Gastroesophageal sphincter (tissue), 4 donors: ENCODE results near the gene FKBP1B. TPM values are rescaled to one million over a fixed set of nuclear protein-coding genes. Genes with fewer than 3 reads are reported as not detected.

Source experiments
- ATAC-seq: fragments of 150-250 bp; one replicate; pipeline ENCODE4 v1.9.1; 2016; ENCODE audit warnings: mild to moderate bottlenecking, moderate library complexity
- H3K27ac ChIP-seq, 4 donors: fragments of 200-600 bp; sonication (generic) in 3 of 4; 1 replicate in 3 of 4; 2 replicates in 1 of 4; pipeline ENCODE4 v1.5.1; 2016 to 2019
- H3K27me3 ChIP-seq: fragments of 200-600 bp; sonication (generic); one replicate; pipeline ENCODE4 v1.5.1; 2019
- H3K36me3 ChIP-seq, 2 donors: fragments of 200-600 bp; sonication (generic); one replicate each; pipeline ENCODE4 v1.5.1; 2019; ENCODE audit warnings: control low read depth in 1 of 2
- H3K4me1 ChIP-seq, 3 donors: fragments of 200-600 bp; sonication (generic); 1 replicate in 2 of 3; 2 replicates in 1 of 3; pipeline ENCODE4 v1.5.1; 2016 to 2019; ENCODE audit warnings: control low read depth in 2 of 3
- H3K4me3 ChIP-seq, 2 donors: fragments of 200-600 bp; sonication (generic); one replicate each; pipeline ENCODE4 v1.5.1; 2019; ENCODE audit warnings: mild to moderate bottlenecking in 1 of 2, moderate library complexity in 1 of 2
- H3K9me3 ChIP-seq, 3 donors: fragments of 200-600 bp; sonication (generic); one replicate each; pipeline ENCODE4 v1.5.1; 2017 to 2019; ENCODE audit warnings: control low read depth in 2 of 3
- CTCF ChIP-seq, 4 experiments: fragments of 200-600 bp in 2 of 4; fragments of 450-650 bp in 2 of 4; sonication (generic) in 1 of 4; IDR thresholded peaks; one replicate each; pipeline ENCODE4 v1.5.1; 2017 to 2019; ENCODE audit warnings: antibody characterized with exemption in 4 of 4, mild to moderate bottlenecking in 2 of 4, moderate library complexity in 2 of 4
- EP300 ChIP-seq: sonication (generic); formaldehyde crosslinking; IDR thresholded peaks from one replicate; pipeline ENCODE4 v1.6.1; 2017; ENCODE audit warnings: antibody characterized with exemption, mild to moderate bottlenecking
- POLR2A ChIP-seq, 2 donors: fragments of 450-650 bp; IDR thresholded peaks; one replicate each; pipeline ENCODE4 v1.6.1; 2017; ENCODE audit warnings: antibody characterized with exemption in 2 of 2, mild to moderate bottlenecking in 2 of 2, moderate library complexity in 1 of 2
- POLR2AphosphoS5 ChIP-seq: sonication (generic); formaldehyde crosslinking; IDR thresholded peaks from one replicate; pipeline ENCODE4 v1.6.1; 2017; ENCODE audit warnings: antibody characterized with exemption
- WGBS, 2 donors: methylation state at CpG; one replicate each; pipeline ENCODE4 v1.1.5; 2018; ENCODE audit warnings: low coverage in 1 of 2; 5-methylcytosine and 5-hydroxymethylcytosine counted together
- total RNA-seq, 4 donors: library from RNA; depleted of rRNA; stranded (reverse); fragments of >200 nt; gene quantifications; one replicate each; pipeline ENCODE4 v1.1.0, GENCODE V29; 2016

Gene FKBP1B
- 1 to 10 TPM; 2.3 to 8.6 (median 5.5) TPM for total RNA-seq

GRCh38 chr2:24049485-24050021 is at the start of gene FKBP1B:
TSS of gene FKBP1B (plus strand) at chr2:24049741. CDS start at chr2:24049850, 109 bp downstream.
- no peaks in the 10 kb centered on the region for H3K27me3 ChIP-seq
- H3K9me3 ChIP-seq: no peaks in the 10 kb centered on the region
- H3K4me1 ChIP-seq: peaks cover 0 to 40% (median 12%) of the 10 kb centered on the region in 3 donors
- peak within 1 kb of the TSS in 3 of 4 donors; percentile 59 to 85 (median 67) for H3K27ac ChIP-seq
- ATAC-seq: peak; percentile 32
- H3K4me3 ChIP-seq: peak within 1 kb of the TSS; percentile 46 to 85
- WGBS, 2 donors: 0% methylated on average over 3 of the region's 52 CpGs; no CpG with 5 or more reads in 1 of the 2 donors
- TF ChIP-seq POLR2AphosphoS5: no peak
- TF ChIP-seq EP300: no peak
- TF ChIP-seq POLR2A (IDR thresholded peaks at IDR 0.05): no peak
- no peak for TF ChIP-seq CTCF (IDR thresholded peaks at IDR 0.05)
- H3K36me3 ChIP-seq: no peaks in the 10 kb centered on the region

DNA sequence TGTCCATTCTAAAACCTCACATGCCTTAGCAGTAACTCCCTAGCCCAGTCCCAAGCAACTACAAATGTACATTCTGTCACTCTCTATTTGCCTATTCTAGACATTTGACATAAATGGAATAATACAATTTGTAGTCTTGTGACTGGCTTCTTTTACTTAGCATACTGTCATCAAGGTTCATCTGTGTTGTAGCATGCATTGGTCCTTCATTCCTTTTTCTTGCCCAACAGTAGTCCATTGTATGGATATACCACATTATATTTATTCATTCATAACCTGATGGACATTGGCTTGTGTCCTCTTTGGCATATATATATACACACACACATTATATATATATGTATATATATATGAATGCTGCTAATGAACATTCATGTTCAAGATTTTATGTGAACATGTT is 41.8 kb upstream of the FKBP1B start:
- peaks cover 37% of the 10 kb centered on the region for H3K27me3 ChIP-seq
- no peak overlapping the region for H3K4me3 ChIP-seq
- H3K9me3 ChIP-seq: no peaks in the 10 kb centered on the region
- H3K4me1 ChIP-seq: peaks cover 0 to 18% (median 8%) of the 10 kb centered on the region in 3 donors
- no peak for TF ChIP-seq EP300
- no peak for TF ChIP-seq POLR2A (IDR thresholded peaks at IDR 0.05)
- no peak for TF ChIP-seq POLR2AphosphoS5
- TF ChIP-seq CTCF (IDR thresholded peaks at IDR 0.05): no peak
- H3K36me3 ChIP-seq: peaks cover 0 to 4% of the 10 kb centered on the region in 2 donors
- ATAC-seq: no peak
- H3K27ac ChIP-seq: no peak overlapping the region

DNA sequence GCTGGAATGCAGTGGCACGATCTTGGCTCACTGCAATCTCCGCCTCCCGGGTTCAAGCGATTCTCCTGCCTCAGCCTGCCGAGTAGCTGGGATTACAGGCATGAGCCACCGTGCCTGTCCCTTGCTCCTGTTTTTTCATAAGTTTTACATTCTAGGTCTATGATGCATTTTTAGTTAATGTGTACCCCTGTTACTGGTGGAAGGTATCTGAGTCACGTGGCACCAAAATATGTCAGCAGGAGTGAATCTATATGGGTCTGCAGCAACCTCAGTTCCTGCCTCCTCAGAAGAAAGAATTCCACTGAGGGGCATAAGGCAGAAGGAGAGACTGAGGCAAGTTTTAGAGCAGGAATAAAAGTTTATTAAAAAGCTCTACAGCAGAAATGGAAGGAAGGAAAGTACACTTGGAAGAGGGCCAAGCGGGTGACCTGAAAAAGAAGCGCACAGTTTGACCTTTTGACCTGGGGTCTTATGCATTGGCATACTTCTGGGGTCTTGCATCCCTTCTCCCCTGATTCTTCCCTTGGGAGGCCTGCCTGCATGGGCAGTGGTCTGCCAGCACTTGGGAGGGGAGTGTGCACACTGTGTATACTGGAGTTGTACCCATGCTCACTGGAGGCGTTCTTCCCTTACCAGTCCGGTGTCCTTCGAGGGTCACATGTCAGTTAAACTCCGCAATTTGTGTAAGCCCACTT is 40.7 kb upstream of the FKBP1B start:
- WGBS, 2 donors: 72 to 82% methylated on average over 4 to 13 of the region's 13 CpGs
- H3K27me3 ChIP-seq: peaks cover 44% of the 10 kb centered on the region
- TF ChIP-seq POLR2AphosphoS5 (no peak), EP300 (no peak), POLR2A (IDR thresholded peaks at IDR 0.05) (no peak), CTCF (IDR thresholded peaks at IDR 0.05) (no peak)
- no peak overlapping the region for H3K27ac ChIP-seq
- no peak overlapping the region for H3K4me3 ChIP-seq
- no peaks in the 10 kb centered on the region for H3K9me3 ChIP-seq
- no peak for ATAC-seq
- peaks cover 0 to 18% (median 8%) of the 10 kb centered on the region in 3 donors for H3K4me1 ChIP-seq
- no peaks in the 10 kb centered on the region for H3K36me3 ChIP-seq

- WGBS, 2 donors: 49 to 93% methylated on average over 2 to 4 of the region's 9 CpGs
- Histone ChIP-seq H3K27me3 (peaks cover 44% of the 10 kb centered on the region), H3K9me3 (no peaks in the 10 kb centered on the region), H3K27ac (no peak overlapping the region), H3K4me1 (peaks cover 0 to 18% (median 8%) of the 10 kb centered on the region in 3 donors), H3K4me3 (peak overlapping the region in 1 of 2 donors; percentile 50), H3K36me3 (no peaks in the 10 kb centered on the region)
- ATAC-seq: no peak
- TF ChIP-seq POLR2A (IDR thresholded peaks at IDR 0.05): no peak
- TF ChIP-seq CTCF (IDR thresholded peaks at IDR 0.05): no peak
- no peak for TF ChIP-seq EP300
- TF ChIP-seq POLR2AphosphoS5: no peak
These were observed 40.2 kb upstream of the FKBP1B start for GRCh38 chr2:24009367-24009679.
